Activated CD4-positive, CD25-positive, alpha-beta regulatory T cell treated with anti-CD3 and anti-CD28 coated beads, Interleukin-2, amount 50 U/mL, for 72 hours (primary cell): ENCODE results near the gene SGMS1.
"Not testable (repeated sequence)": the region's sequence is repeated elsewhere in the genome, so short reads cannot be mapped to it uniquely, and the experiment has no call there.

Experiments
- DNase-seq: peaks from one replicate; pipeline ENCODE4 v3.0.0; 2021

Gene SGMS1

GRCh38 chr10:50392966-50393718, 230.6 kb downstream of the SGMS1 start:
- no peak for DNase-seq

GRCh38 chr10:50392426-50392825, 231.3 kb downstream of the SGMS1 start:
- no peak for DNase-seq

GRCh38 chr10:50390302-50390701, 233.5 kb downstream of the SGMS1 start:
- no peak for DNase-seq

- DNase-seq: no peak
Measured at GRCh38 chr10:50388181-50388580, 235.6 kb downstream of the SGMS1 start.

GRCh38 chr10:50387732-50388073, 236.1 kb downstream of the SGMS1 start:
- no peak for DNase-seq

GRCh38 chr10:50387007-50387731, 236.6 kb downstream of the SGMS1 start:
- DNase-seq: no peak

GRCh38 chr10:50385624-50386023, 238.1 kb downstream of the SGMS1 start:
- DNase-seq: no peak

GRCh38 chr10:50384898-50385297, 238.9 kb downstream of the SGMS1 start:
- DNase-seq: no peak

GRCh38 chr10:50384238-50384637, 239.5 kb downstream of the SGMS1 start:
- DNase-seq: no peak

- DNase-seq: no peak
Measured at GRCh38 chr10:50382576-50383023, 241.2 kb downstream of the SGMS1 start.

- no peak for DNase-seq
Measured at GRCh38 chr10:50381642-50382041, 242.1 kb downstream of the SGMS1 start.

- no peak for DNase-seq
Measured at GRCh38 chr10:50379616-50380015, 244.1 kb downstream of the SGMS1 start.

- no peak for DNase-seq
Measured at GRCh38 chr10:50375745-50376144, 248.0 kb downstream of the SGMS1 start.

- DNase-seq: no peak
Measured at GRCh38 chr10:50375051-50375452, 248.7 kb downstream of the SGMS1 start.

- no peak for DNase-seq
Measured at GRCh38 chr10:50373821-50374501, 249.8 kb downstream of the SGMS1 start.

- no peak for DNase-seq
Measured at GRCh38 chr10:50369931-50370330, 253.8 kb downstream of the SGMS1 start.

GRCh38 chr10:50367732-50368131, 256.0 kb downstream of the SGMS1 start:
- no peak for DNase-seq

GRCh38 chr10:50366421-50366820, 257.3 kb downstream of the SGMS1 start:
- DNase-seq: not testable (repeated sequence)

GRCh38 chr10:50364730-50365129, 259.0 kb downstream of the SGMS1 start:
- not testable (repeated sequence) for DNase-seq

- DNase-seq: no peak
Measured at GRCh38 chr10:50362547-50363125, 261.1 kb downstream of the SGMS1 start.

- DNase-seq: no peak
Measured at GRCh38 chr10:50361946-50362345, 261.8 kb downstream of the SGMS1 start.

GRCh38 chr10:50360077-50360850, 263.5 kb downstream of the SGMS1 start:
- DNase-seq: no peak
